BLaER1 treated with 17β-estradiol and CSF1 and Interleukin-3, amounts not matched to agents 10 nM and 100 nM (cell line): ENCODE measurements around the gene ZNF383.
"Not testable (repeated sequence)": the region's sequence is repeated elsewhere in the genome, so short reads cannot be mapped to it uniquely, and the experiment has no call there.

Experiments
- H3K27ac ChIP-seq, 11 experiments: shearing (Covaris generic); formaldehyde crosslinking; 2 replicates each; pipeline ENCODE4 v1.8.1; 2022
- H3K27me3 ChIP-seq, 11 experiments: shearing (Covaris generic); formaldehyde crosslinking; 2 replicates each; pipeline ENCODE4 v1.8.1; 2022
- H3K36me3 ChIP-seq, 11 experiments: shearing (Covaris generic); formaldehyde crosslinking; 2 replicates each; pipeline ENCODE4 v1.8.1; 2022
- H3K4me1 ChIP-seq, 10 experiments: shearing (Covaris generic); formaldehyde crosslinking; 2 replicates each; pipeline ENCODE4 v1.8.1; 2022
- H3K4me2 ChIP-seq, 11 experiments: shearing (Covaris generic); formaldehyde crosslinking; 2 replicates each; pipeline ENCODE4 v1.8.1; 2022
- H3K4me3 ChIP-seq, 10 experiments: shearing (Covaris generic); formaldehyde crosslinking; 2 replicates each; pipeline ENCODE4 v1.8.1; 2022
- H3K9ac ChIP-seq, 11 experiments: shearing (Covaris generic); formaldehyde crosslinking; 2 replicates each; pipeline ENCODE4 v1.8.1; 2022
- H3K9me3 ChIP-seq, 11 experiments: shearing (Covaris generic); formaldehyde crosslinking; replicated peaks in 1 of 11; 2 replicates each; pipeline ENCODE4 v1.8.1; 2022
- H4K20me1 ChIP-seq, 11 experiments: shearing (Covaris generic); formaldehyde crosslinking; 2 replicates each; pipeline ENCODE4 v1.8.1; 2022
- Cebpa-rat ChIP-seq, 11 experiments: shearing (Covaris generic); IDR thresholded peaks; 2 replicates each; pipeline ENCODE4 v1.8.1; 2022

The ZNF383 gene

GRCh38 chr19:37220383-37220782, 2.4 kb downstream of the ZNF383 start:
- H3K4me2 ChIP-seq, result peak overlapping the region in 1 of 11 experiments; percentile 7; a peak in 1 of 22 replicates
- no peaks in the 10 kb centered on the region for H4K20me1 ChIP-seq
- peak in 5 of 11 experiments; percentile 25 to 75 (median 44); a peak in 5 of 22 replicates for TF ChIP-seq Cebpa-rat (IDR thresholded peaks at IDR 0.05)
- no peak overlapping the region for H3K4me3 ChIP-seq
- no peak overlapping the region for H3K9ac ChIP-seq
- H3K27me3 ChIP-seq, result no peaks in the 10 kb centered on the region
- H3K9me3 ChIP-seq, result peaks cover 27 to 63% (median 50%) of the 10 kb centered on the region in 11 experiments; a peak in 21 of 22 replicates
- H3K27ac ChIP-seq, result no peak overlapping the region
- H3K4me1 ChIP-seq, result peaks cover 10 to 19% (median 16%) of the 10 kb centered on the region in 10 experiments
- peaks cover 57 to 64% (median 62%) of the 10 kb centered on the region in 11 experiments for H3K36me3 ChIP-seq

- Histone ChIP-seq H4K20me1 (no peaks in the 10 kb centered on the region), H3K4me2 (no peak overlapping the region), H3K27me3 (no peaks in the 10 kb centered on the region), H3K36me3 (peaks cover 65 to 72% (median 70%) of the 10 kb centered on the region in 11 experiments), H3K9ac (no peak overlapping the region), H3K4me1 (peaks cover 10 to 19% (median 16%) of the 10 kb centered on the region in 10 experiments), H3K4me3 (no peak overlapping the region), H3K9me3 (peaks cover 35 to 71% (median 58%) of the 10 kb centered on the region in 11 experiments), H3K27ac (no peak overlapping the region)
- no peak for TF ChIP-seq Cebpa-rat (IDR thresholded peaks at IDR 0.05)
Observed at GRCh38 chr19:37221136-37221535, 3.1 kb downstream of the ZNF383 start.

- Histone ChIP-seq H4K20me1 (no peaks in the 10 kb centered on the region), H3K4me2 (no peak overlapping the region), H3K9me3 (peaks cover 82 to 99% (median 94%) of the 10 kb centered on the region in 11 experiments), H3K27me3 (no peaks in the 10 kb centered on the region), H3K9ac (no peak overlapping the region), H3K4me3 (no peak overlapping the region), H3K4me1 (no peaks in the 10 kb centered on the region), H3K36me3 (peaks cover 92 to 100% (median 96%) of the 10 kb centered on the region in 11 experiments), H3K27ac (no peak overlapping the region)
- no peak for TF ChIP-seq Cebpa-rat (IDR thresholded peaks at IDR 0.05)
Observed at GRCh38 chr19:37226248-37226647, 8.2 kb downstream of the ZNF383 start.

GRCh38 chr19:37227996-37228395, 10.0 kb downstream of the ZNF383 start:
- Histone ChIP-seq H3K36me3 (peaks cover 92 to 100% (median 96%) of the 10 kb centered on the region in 11 experiments), H3K4me1 (no peaks in the 10 kb centered on the region), H3K27me3 (no peaks in the 10 kb centered on the region), H3K4me2 (no peak overlapping the region), H3K9me3 (peaks cover 86 to 100% (median 96%) of the 10 kb centered on the region in 11 experiments), H3K4me3 (no peak overlapping the region), H3K9ac (no peak overlapping the region), H4K20me1 (no peaks in the 10 kb centered on the region), H3K27ac (no peak overlapping the region)
- no peak for TF ChIP-seq Cebpa-rat (IDR thresholded peaks at IDR 0.05)

DNA sequence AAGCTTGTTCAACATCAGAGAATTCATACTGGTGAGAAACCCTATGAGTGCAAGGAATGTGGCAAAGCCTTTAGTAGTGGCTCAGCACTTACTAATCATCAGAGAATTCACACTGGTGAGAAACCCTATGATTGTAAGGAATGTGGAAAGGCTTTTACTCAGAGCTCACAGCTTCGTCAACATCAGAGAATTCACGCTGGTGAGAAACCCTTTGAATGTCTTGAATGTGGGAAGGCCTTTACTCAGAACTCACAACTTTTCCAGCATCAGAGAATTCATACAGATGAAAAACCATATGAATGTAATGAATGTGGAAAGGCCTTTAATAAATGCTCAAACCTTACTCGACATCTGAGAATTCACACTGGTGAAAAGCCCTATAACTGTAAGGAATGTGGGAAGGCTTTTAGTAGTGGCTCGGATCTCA, 25.2 kb downstream of the ZNF383 start:
- H3K9me3 ChIP-seq, result peaks cover 97 to 99% (median 99%) of the 10 kb centered on the region in 11 experiments
- no peaks in the 10 kb centered on the region for H4K20me1 ChIP-seq
- H3K27ac ChIP-seq, result no peak overlapping the region
- no peak overlapping the region for H3K4me2 ChIP-seq
- peak overlapping the region; percentile 12 to 55 (median 33); a peak in 16 of 20 replicates for H3K4me3 ChIP-seq
- H3K4me1 ChIP-seq, result no peaks in the 10 kb centered on the region
- H3K9ac ChIP-seq, result no peak overlapping the region
- peaks cover 83 to 94% (median 85%) of the 10 kb centered on the region in 11 experiments for H3K36me3 ChIP-seq
- peaks cover 0 to 4% (median 0%) of the 10 kb centered on the region in 11 experiments; a peak in 1 of 22 replicates for H3K27me3 ChIP-seq
- no peak for TF ChIP-seq Cebpa-rat (IDR thresholded peaks at IDR 0.05)

GRCh38 chr19:37251308-37252229, 33.6 kb downstream of the ZNF383 start:
- TF ChIP-seq Cebpa-rat (IDR thresholded peaks at IDR 0.05), result no peak
- H3K4me1 ChIP-seq, result no peaks in the 10 kb centered on the region; a peak in 2 of 20 replicates
- H3K9me3 ChIP-seq, result peaks cover 87 to 99% (median 98%) of the 10 kb centered on the region in 11 experiments
- peak overlapping the region; percentile 59 to 77 (median 67) for H3K4me2 ChIP-seq
- peak overlapping the region; percentile 69 to 83 (median 76) for H3K4me3 ChIP-seq
- H3K36me3 ChIP-seq, result peaks cover 12 to 30% (median 21%) of the 10 kb centered on the region in 11 experiments
- peak overlapping the region; percentile 67 to 84 (median 81) for H3K9ac ChIP-seq
- peak overlapping the region; percentile 46 to 80 (median 71); a peak in 21 of 22 replicates for H3K27ac ChIP-seq
- H4K20me1 ChIP-seq, result no peaks in the 10 kb centered on the region
- no peaks in the 10 kb centered on the region for H3K27me3 ChIP-seq

DNA sequence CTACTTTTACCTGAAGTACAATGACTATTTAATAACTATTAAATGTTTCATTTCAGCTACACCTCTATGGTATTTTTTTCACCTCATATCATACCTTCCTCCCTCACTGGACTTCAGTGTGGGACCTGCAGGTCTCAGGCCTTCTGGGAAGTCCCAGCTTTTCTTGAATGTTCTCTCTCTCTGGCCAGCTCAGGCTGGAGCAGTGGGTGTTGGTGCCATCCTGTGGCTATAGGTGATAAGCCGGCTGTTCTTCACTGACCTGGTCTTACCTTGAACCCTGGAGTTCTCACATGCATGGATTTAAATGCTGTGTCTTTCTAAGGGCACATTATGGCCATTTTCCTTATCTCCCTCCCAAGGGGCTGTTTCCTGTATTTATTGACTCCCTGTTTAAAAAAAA, 45.0 kb downstream of the ZNF383 start:
- not testable (repeated sequence) for H3K4me3 ChIP-seq, H3K9ac ChIP-seq, H3K4me1 ChIP-seq, H3K27ac ChIP-seq, H3K27me3 ChIP-seq, H4K20me1 ChIP-seq, H3K4me2 ChIP-seq
- Histone ChIP-seq H3K36me3 (peaks cover 3 to 23% (median 11%) of the 10 kb centered on the region in 11 experiments; a peak in 13 of 22 replicates), H3K9me3 (peaks cover 14 to 44% (median 32%) of the 10 kb centered on the region in 11 experiments)

DNA sequence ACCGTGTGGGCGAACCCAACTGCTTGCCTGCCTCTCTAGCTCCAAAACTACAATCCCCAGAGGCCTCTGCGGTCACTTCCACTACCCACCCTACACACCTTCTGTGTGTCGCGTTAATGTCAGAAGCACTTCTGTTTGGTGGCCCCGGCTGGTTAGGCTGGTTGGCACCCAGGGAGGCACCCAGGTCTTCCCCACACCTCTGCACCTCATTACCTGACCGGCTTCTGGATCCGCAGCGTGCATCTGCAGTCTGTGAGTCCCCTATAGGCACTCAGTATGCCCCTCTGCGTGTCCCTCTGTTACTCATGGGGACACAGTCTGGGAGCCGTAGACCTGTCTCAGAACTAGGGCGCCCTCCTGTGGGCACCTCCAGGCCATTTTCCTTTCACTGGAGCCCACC, 49.0 kb downstream of the ZNF383 start:
- not testable (repeated sequence) for H3K27ac ChIP-seq, H3K4me1 ChIP-seq, H3K9ac ChIP-seq, H3K36me3 ChIP-seq, H3K4me3 ChIP-seq, H3K27me3 ChIP-seq, H4K20me1 ChIP-seq, H3K4me2 ChIP-seq
- peaks cover 10 to 34% (median 26%) of the 10 kb centered on the region in 11 experiments; a peak in 21 of 22 replicates for H3K9me3 ChIP-seq

DNA sequence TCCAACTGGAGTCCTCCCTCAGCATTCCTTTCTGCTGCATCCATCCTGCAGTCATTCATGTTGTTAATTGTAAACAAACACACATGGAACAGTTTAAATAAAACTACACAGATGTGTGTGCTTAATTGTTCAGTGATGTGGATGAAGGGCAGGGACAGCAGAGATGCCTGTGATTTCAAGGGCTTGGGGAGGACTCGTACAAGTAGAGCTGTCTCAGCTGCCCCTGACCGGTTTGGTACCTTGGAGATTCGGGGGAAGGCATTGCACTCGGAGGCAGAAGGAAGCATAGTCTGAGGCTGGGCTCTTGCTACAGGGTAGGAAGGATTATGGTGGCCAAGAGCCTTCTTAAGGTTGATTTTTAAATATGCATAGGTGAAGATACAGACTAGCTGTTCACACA, 49.7 kb downstream of the ZNF383 start:
- H3K4me1 ChIP-seq, H3K36me3 ChIP-seq, H3K27ac ChIP-seq, H3K9ac ChIP-seq, H3K27me3 ChIP-seq, H4K20me1 ChIP-seq, H3K4me2 ChIP-seq: not testable (repeated sequence)
- H3K9me3 ChIP-seq, result peaks cover 10 to 34% (median 26%) of the 10 kb centered on the region in 11 experiments; a peak in 21 of 22 replicates
- H3K4me3 ChIP-seq, result 0 out of 20 replicates have a peak overlapping the region, but pooled peaks of 1 of the 10 experiments have one; percentile 15

DNA sequence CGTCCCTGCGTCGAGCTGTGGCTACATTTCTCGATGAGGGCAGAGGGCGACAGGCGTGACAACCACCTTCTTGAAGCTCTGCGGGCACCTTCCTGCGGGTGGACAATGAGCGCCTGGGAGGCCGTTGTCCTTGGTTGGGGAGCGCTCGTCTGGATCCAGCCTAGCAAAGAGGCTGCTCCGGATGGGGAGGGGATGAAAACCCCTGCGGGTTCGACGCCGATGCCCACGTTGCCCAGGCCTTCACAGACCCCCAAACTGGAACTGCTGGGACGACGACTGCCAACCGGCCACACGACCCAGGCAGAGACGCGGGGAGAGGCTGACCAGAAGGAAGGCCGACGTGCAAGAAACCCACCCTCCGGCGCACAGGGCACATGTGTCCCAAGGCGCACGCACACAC, 62.6 kb downstream of the ZNF383 start:
- not testable (repeated sequence) for H3K4me3 ChIP-seq, H3K4me1 ChIP-seq, H3K9me3 ChIP-seq, H3K27me3 ChIP-seq, H3K27ac ChIP-seq, H3K9ac ChIP-seq, H3K4me2 ChIP-seq, H3K36me3 ChIP-seq, H4K20me1 ChIP-seq

DNA sequence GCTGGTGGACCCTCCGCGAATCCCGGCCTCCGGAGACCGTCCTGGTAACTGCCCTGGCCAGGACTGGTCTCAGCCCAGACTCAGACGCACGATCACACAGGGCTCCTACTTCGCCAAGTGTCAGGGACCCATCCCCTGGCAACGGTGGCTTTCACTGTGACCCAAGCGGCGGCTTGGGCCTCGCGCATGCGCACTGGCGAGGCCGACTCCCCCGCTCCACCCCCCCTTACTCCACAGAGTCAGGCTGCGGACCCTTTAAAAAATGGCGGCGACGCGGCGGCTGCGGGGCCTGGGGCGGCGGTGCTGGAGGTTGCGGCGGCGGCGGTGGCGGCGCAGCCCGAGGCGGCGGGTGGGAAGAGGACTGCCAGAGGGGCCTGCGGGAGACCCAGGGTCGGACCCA, 66.0 kb downstream of the ZNF383 start:
- not testable (repeated sequence) for H3K4me2 ChIP-seq, H3K9ac ChIP-seq, H3K4me3 ChIP-seq, H3K36me3 ChIP-seq, H3K27me3 ChIP-seq, H3K4me1 ChIP-seq, H3K27ac ChIP-seq, H3K9me3 ChIP-seq, H4K20me1 ChIP-seq

GRCh38 chr19:37289229-37289628, 71.2 kb downstream of the ZNF383 start:
- H4K20me1 ChIP-seq, H3K4me2 ChIP-seq, H3K36me3 ChIP-seq, H3K27me3 ChIP-seq, H3K4me1 ChIP-seq, H3K9ac ChIP-seq, H3K27ac ChIP-seq: not testable (repeated sequence)
- H3K9me3 ChIP-seq, result peaks cover 16 to 21% (median 17%) of the 10 kb centered on the region in 11 experiments
- peak overlapping the region in 3 of 10 experiments; percentile 6 to 39 (median 23); a peak in 3 of 20 replicates for H3K4me3 ChIP-seq
